Measurements from ENCODE around the gene SMARCA4.

GRCh38 chr19:11012507-11012906, 51.7 kb downstream of the SMARCA4 start:
- TF ChIP-seq CTCF (IDR thresholded peaks at IDR 0.05) (no peak), POLR2A (IDR thresholded peaks at IDR 0.05) (no peak), POLR2AphosphoS5 (IDR thresholded peaks at IDR 0.05) (no peak), EP300 (IDR thresholded peaks at IDR 0.05) (no peak)
